ENCODE results near the gene TUBB6.

TUBB6 gene

DNA sequence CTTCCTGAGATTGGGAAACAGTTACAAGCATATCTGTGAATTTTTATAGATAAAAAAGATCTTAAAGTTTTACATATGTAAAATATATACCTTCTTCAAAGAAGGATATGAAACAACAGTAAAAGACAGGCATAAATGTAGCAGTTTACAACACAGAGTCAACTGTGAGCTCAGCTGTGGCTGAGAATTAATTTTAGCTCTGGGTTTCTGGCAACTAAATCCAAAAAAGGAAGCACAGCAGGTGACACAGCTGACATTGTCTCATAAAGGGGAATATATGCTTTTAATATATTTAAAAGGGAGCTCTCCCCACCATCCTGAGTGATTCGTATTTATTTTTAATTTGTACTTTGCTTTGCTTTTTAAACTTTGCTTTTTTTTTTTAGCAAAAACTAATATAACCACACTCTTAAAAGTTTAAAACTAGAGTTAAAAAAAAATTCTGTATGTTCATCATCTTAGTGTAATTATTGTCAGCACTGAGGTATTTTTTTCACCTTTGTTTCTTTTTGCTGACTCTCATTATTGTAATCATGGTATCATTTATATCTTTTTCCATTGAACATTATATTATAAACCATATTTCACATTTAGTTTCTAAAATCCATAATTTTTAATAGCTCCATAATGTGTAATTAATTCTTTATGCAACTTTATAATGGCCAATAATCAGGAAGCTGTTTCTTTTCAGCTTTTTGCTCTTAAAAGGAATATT is 6.7 kb downstream of the TUBB6 start:
- no peak for TF ChIP-seq ZNF274 (IDR thresholded peaks at IDR 0.05; ENCODE audit: low read depth, low read length)
- no peak overlapping the region; the same call in 1 of the 2 replicates for H3K4me3 ChIP-seq (ENCODE audit: low read length)

DNA sequence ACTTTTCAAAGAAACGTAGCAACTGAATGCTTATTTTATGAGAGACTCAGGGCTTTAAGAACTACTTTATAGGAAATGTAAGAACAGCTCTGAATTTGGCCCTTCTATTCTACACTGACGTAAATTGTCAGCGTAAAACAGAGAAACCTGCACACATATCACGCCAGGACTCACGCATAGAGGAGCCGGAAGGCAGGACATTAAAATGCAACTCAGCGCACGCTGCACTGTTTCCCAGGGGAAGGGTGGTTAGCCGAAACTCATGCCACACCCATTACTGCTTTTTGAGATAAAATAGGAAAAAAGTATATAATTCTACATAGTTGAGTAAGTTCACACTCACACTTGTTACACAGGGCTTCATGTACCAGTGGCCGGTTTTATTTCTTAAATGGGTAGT is 7.4 kb downstream of the TUBB6 start:
- H3K4me3 ChIP-seq (ENCODE audit: low read length) = no peak overlapping the region; the same call in 1 of the 2 replicates
- no peak for TF ChIP-seq ZNF274 (IDR thresholded peaks at IDR 0.05; ENCODE audit: low read depth, low read length)

DNA sequence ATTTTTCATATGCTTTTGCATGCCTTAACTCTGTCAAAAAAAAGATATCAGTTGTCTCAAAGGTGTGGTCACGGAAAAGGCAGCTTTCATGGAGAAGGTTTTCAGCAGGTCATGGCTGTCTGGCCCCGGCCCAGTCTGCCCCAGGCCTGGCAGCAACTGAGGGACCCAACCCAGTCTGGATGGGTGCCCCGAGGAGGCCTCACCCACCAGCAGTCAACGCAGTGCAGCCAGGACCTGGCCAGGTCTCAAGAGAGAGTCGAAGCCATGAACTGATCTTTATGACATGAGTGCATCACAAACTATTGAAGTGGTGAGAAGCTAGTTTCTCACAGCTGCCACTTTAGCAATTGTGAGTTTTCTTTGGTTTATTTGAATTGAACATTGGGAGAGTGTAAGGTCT is 7.9 kb downstream of the TUBB6 start:
- no peak overlapping the region for H3K4me3 ChIP-seq (ENCODE audit: low read length)
- no peak for TF ChIP-seq ZNF274 (IDR thresholded peaks at IDR 0.05; ENCODE audit: low read depth, low read length)

DNA sequence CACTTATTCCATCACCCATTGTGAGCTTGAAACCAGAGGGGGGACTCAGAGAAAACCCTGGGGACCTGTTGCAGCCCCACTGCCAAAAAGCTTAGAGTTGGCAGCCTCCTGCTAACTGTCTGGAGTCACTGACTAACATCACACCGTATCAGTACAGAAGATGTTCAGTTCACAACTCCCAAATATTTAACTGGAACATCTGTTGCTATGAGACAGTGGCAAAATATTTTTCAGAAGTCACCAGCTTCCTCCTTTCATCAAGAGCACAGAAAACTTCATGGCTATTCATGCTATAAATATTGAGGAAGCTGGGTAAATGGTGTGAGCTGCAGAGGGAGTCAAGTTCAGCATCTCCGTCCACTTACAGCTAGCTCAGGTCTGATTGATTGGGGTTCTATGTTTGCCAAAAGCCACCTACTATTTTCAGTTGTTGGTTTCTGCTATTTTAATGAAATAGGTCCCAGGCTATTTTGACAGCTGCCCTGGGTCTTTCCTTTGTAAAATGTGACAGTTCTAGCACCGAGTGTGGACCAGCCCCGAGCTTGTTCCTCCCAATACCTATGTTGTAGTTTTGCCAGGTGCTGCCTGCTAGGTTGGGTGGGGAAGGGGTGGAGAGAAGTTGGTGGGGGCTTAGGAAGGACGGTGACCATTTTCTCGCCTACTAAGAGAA is 9.8 kb downstream of the TUBB6 start:
- H3K4me3 ChIP-seq (ENCODE audit: low read length) = no peak overlapping the region
- no peak for TF ChIP-seq ZNF274 (IDR thresholded peaks at IDR 0.05; ENCODE audit: low read depth, low read length)

DNA sequence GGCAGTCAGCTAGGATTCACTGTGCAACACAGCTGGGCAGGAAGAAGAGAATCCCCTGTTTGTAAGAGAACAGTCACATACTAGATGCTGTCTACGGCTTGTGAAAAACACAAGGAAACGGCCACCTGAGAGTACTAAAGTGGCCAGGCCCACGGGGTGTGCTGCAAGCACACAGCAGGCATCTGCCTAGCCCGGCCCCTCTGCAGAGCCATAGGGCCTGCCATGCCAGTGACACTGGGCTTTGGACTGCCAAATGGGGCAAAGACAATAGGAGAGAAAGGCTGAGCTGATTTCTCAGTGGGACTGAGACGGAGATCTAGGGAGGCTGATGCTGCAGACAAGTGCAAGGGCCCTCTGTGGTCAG is 10.3 kb downstream of the TUBB6 start:
- no peak overlapping the region for H3K4me3 ChIP-seq (ENCODE audit: low read length)
- TF ChIP-seq ZNF274 (IDR thresholded peaks at IDR 0.05; ENCODE audit: low read depth, low read length) = no peak

DNA sequence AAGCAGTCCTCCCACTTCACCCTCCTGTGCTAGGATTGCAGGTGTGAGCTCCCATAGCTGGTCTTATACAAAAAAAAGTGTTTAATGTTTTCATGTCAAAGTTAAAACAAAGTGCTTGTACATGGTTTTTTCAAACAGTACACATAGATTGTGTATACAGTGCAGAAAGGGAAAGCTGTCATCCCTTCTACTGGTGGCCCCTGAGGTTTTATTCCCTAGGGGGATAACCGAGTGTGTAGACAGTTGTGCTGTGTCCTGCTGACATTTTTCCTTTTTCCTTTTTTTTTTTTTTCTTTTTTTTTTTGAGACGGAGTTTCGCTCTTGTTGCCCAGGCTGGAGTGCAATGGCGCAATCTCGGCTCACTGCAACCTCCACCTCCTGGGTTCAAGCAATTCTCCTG is 10.8 kb downstream of the TUBB6 start:
- TF ChIP-seq ZNF274 (IDR thresholded peaks at IDR 0.05; ENCODE audit: low read depth, low read length) = no peak
- no peak overlapping the region for H3K4me3 ChIP-seq (ENCODE audit: low read length)

DNA sequence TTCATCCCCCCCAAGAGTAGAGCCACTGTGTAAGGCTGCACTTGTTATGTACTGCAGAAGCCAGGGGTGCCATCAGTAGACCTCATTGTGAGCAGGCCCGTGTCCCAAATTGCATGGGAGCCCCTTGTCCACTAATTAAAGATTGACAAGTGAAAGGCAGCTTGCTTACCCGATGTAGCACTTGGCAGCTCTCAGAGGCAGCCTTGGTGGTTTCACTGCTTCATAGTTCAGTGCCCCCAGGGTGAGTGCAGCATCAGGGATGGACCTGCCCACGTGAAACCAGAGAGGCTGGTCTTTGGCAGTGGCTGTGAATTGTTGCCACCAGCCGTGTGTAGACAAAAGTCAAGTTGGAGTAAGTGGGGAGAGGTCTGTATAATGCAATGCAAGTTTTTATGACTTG is 13.3 kb downstream of the TUBB6 start:
- TF ChIP-seq ZNF274 (IDR thresholded peaks at IDR 0.05; ENCODE audit: low read depth, low read length) = no peak

DNA sequence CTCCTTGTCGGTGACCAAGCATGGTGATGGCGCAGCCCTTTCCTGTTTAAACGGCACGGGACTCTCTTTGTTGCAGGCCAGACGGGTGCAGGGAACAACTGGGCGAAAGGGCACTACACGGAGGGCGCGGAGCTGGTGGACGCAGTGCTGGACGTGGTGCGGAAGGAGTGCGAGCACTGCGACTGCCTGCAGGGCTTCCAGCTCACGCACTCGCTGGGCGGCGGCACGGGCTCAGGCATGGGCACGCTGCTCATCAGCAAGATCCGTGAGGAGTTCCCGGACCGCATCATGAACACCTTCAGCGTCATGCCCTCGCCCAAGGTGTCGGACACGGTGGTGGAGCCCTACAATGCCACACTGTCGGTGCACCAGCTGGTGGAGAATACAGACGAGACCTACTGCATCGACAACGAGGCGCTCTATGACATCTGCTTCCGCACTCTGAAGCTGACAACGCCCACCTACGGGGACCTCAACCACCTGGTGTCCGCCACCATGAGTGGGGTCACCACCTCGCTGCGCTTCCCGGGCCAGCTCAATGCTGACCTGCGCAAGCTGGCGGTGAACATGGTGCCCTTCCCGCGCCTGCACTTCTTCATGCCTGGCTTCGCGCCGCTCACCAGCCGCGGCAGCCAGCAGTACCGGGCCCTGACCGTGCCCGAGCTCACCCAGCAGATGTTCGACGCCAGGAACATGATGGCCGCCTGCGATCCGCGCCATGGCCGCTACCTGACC is 17.1 kb downstream of the TUBB6 start:
- TF ChIP-seq ZNF274 (IDR thresholded peaks at IDR 0.05; ENCODE audit: low read depth, low read length) = no peak
- no peak overlapping the region for H3K4me3 ChIP-seq (ENCODE audit: low read length)

More for the DNA sequence above, 13.3 kb downstream of the TUBB6 start:
- H3K4me3 ChIP-seq (ENCODE audit: low read length) = no peak overlapping the region

DNA sequence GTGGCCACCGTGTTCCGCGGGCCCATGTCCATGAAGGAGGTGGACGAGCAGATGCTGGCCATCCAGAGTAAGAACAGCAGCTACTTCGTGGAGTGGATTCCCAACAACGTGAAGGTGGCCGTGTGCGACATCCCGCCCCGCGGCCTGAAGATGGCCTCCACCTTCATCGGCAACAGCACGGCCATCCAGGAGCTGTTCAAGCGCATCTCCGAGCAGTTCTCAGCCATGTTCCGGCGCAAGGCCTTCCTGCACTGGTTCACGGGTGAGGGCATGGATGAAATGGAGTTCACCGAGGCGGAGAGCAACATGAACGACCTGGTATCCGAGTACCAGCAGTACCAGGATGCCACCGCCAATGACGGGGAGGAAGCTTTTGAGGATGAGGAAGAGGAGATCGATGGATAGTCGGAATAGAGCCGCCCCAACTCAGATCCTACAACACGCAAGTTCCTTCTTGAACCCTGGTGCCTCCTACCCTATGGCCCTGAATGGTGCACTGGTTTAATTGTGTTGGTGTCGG is 17.7 kb downstream of the TUBB6 start:
- H3K4me3 ChIP-seq (ENCODE audit: low read length) = no peak overlapping the region
- TF ChIP-seq ZNF274 (IDR thresholded peaks at IDR 0.05; ENCODE audit: low read depth, low read length) = no peak

DNA sequence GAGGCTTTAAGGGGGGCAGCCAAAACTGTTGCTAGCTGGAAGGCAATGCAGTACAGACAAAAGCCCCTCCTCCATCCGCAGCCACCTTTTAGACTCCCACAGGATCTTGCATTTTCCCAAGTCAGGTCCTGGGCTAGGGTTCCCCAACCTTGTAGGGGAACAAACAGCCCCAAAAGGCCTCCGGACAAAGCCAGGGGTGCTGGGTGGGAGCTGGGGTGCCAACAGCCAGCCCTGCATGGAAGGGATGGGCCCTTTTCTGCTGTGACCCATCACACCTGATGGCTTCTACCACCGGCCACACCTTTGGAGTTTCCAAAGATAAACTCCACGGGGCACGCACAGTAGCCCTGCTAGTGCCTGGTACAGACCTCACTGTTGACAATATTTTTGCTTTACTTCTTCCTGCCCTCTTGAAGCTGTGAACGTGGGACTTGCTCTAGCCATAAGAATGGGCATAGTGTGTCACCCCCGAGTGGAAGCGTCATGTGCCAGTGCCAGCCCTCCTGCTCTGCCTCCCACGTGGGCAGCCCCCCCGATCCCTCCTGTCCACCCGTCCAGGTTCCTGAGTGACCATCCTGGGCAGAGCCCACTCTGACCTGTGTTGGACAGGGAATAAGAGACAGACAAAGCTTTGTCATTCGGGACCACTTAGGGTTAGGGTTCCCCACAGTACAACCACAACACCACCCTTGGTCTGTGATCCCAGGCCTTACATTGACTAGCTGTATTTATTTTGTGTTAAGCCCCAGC is 18.8 kb downstream of the TUBB6 start:
- no peak for TF ChIP-seq ZNF274 (IDR thresholded peaks at IDR 0.05; ENCODE audit: low read depth, low read length)
- no peak overlapping the region for H3K4me3 ChIP-seq (ENCODE audit: low read length)

DNA sequence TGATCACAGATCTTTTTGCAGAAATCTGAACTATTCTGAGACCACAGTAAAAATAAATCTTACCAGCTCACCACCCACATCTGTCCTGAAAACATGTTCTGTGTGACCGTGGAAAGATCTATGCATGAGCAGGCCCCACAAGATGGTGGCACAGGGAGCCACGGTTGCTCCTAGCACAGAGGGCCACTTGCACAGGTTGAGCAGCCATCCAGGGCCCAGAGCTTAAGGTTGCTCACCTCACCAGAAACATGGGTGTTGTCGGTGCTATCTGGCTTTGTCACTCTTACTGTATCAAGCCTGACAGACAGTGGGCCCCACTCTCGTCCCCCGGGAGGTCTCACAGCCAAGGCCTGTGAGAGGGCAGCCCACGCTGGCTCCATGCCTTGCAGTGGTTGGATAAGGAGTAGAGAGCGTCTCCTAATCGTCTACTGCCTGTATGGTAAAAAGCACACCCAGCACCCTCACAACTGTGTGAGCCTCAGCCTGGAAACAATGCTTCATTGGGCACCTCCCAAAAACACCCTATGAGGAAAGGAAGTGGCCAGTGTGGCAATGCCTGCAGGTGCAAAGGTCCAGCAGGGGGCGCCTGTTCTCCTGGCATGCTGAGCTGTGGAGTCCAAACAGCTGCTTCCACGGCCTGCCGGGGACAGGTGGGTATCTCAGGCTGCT is 19.6 kb downstream of the TUBB6 start:
- no peak for TF ChIP-seq ZNF274 (IDR thresholded peaks at IDR 0.05; ENCODE audit: low read depth, low read length)
- no peak overlapping the region for H3K4me3 ChIP-seq (ENCODE audit: low read length)

DNA sequence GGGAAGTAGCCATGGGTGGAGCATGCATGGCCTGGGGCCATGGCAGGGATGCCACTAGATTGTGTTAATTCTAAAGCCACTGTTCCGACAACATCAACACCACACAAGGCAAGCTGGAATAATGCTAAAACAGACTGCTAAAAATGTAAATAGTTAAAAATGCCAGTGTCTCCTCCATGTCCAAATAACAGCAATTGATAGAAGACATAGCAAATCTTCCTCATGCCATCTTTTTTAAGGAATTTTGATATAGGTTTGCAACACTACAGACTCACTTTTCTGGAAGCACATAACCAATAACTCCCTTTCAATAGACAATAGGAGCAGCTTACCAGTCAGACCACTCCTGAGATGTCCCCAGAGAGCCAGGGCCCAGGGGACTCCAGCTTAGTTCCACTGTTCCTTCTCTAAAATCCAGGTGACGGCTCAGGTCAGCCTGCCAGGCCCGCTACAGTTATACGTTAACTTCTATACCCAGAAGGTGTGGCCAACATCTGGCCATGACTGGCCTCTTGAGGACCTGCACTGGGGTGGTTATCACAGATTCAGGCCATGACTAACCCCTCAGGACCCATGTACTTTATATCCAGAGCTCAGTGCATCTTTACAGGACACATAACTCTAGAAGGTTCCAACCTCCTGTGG is 20.3 kb downstream of the TUBB6 start:
- no peak overlapping the region for H3K4me3 ChIP-seq (ENCODE audit: low read length)
- no peak for TF ChIP-seq ZNF274 (IDR thresholded peaks at IDR 0.05; ENCODE audit: low read depth, low read length)

DNA sequence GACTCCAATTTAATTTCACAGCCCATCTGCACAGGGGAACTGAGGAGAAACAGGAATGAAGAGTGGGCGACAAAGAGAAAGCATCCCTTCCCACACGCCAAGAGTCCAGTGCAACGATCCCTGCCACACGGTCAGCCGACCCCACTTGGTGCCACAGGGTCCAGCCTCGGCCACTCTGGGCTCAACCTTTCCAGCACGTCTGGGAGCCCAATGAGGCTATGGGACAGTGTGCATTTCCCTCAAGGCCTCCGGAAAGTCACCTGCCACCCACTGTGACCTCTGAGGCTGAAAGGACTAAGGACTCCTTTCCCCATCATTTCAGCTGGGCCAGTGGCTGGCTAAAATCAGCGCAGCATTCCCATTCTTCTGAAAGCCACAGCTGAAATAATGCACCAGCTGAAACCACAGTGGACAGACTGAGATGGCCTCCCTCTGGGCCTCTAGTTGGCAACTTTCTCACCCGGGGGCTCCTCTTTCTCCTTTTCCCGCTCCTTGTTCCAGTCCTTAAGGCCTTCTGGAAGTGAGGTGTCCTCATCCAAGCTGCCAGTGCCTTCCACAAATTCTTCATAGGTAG is 21.2 kb downstream of the TUBB6 start:
- TF ChIP-seq ZNF274 (IDR thresholded peaks at IDR 0.05; ENCODE audit: low read depth, low read length) = no peak
- no peak overlapping the region for H3K4me3 ChIP-seq (ENCODE audit: low read length)

Data from GM08714 (cell line).